HFF-Myc (cell line): ENCODE results near the gene LY86.

Experiments
- DNase-seq: peaks from one replicate; pipeline ENCODE4 v3.0.0-alpha.2; 2011; ENCODE audit warnings: low read depth; ENCODE audit errors: extremely low read depth
- H3K4me3 ChIP-seq: replicated peaks from 2 replicates; pipeline ENCODE4 v1.5.1; 2011; ENCODE audit warnings: low read depth, mild to moderate bottlenecking, control low read depth, low read length
- TF ChIP-seq, protein P1 (sequence below): IDR thresholded peaks from 2 replicates; pipeline ENCODE4 v1.5.1; 2012; ENCODE audit warnings: mild to moderate bottlenecking, low read depth, low read length, control low read depth; ENCODE audit errors: missing control alignments

LY86 gene

DNA sequence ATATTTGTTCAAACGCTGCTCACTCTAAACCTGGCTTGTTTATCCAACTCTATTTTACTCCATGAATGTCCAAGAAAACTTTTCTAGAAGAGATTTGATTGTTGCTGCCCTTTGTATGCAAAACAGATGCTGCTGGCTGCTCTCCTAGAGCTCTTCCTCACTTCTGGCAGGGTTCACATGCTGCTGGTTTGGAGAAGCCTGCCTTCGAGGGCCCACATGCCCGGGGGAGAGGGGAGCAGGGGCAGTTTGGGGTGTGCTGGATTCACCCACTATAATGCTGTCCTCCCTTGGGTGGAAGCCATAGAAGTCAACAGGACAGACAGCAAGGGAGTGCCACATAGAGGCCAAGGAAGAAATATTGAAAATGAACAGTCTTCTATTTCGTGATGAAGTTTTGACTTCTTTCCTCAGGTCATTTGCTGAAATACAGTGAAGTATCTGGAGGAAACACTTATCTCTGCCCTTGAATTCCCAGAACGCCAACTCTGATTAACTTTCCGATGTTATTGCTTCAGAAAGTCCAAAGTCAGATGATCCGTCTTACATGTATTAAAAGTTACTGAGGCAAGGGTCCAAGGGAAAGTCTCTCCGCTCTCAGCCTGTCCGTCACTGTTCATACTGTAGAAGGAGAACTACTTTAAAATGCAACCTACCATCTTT is 32.4 kb downstream of the LY86 start:
- no peak overlapping the region for H3K4me3 ChIP-seq
- no peak for DNase-seq
- TF ChIP-seq, protein P1, sequence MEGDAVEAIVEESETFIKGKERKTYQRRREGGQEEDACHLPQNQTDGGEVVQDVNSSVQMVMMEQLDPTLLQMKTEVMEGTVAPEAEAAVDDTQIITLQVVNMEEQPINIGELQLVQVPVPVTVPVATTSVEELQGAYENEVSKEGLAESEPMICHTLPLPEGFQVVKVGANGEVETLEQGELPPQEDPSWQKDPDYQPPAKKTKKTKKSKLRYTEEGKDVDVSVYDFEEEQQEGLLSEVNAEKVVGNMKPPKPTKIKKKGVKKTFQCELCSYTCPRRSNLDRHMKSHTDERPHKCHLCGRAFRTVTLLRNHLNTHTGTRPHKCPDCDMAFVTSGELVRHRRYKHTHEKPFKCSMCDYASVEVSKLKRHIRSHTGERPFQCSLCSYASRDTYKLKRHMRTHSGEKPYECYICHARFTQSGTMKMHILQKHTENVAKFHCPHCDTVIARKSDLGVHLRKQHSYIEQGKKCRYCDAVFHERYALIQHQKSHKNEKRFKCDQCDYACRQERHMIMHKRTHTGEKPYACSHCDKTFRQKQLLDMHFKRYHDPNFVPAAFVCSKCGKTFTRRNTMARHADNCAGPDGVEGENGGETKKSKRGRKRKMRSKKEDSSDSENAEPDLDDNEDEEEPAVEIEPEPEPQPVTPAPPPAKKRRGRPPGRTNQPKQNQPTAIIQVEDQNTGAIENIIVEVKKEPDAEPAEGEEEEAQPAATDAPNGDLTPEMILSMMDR = no peak

DNA sequence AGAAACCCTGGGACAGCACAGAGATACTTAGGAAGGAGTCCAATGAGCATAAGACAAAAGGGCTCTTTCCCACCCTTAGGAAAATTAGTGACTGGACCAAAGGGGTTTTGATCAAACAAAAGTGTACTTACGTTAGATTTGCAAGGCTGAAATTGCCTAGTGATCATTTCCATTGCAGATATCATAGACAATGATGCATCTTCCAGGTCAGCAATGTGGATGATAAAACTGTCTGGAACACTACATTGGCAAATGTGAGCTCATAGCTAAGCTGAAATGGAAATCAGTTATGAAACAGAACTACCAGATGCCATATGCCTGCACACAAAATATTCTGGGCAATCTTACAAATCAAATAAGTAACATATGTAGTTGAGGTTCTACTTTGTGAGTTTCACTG is 34.0 kb downstream of the LY86 start:
- DNase-seq = no peak
- no peak overlapping the region for H3K4me3 ChIP-seq
- TF ChIP-seq, protein P1 = no peak

DNA sequence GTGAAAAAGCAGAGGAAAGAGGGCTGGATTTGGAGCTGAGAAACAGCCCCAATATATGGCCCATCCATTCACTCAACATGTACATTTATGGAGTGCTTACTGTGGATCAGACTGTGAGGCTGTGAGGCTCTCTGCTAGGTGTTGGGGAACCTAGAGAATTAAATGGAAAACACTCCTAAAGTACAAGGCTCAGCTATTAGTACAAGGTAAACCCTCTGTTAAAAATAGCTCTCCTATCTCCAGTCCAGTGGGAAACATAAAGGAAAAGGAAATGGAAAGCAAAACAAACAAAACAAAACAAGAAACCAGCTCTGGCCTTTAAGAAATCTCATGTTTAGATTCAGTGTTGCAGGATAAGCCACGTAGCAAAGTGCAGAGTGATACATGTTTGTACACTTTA is 35.0 kb downstream of the LY86 start:
- H3K4me3 ChIP-seq = no peak overlapping the region
- DNase-seq = no peak
- TF ChIP-seq, protein P1 = no peak

DNA sequence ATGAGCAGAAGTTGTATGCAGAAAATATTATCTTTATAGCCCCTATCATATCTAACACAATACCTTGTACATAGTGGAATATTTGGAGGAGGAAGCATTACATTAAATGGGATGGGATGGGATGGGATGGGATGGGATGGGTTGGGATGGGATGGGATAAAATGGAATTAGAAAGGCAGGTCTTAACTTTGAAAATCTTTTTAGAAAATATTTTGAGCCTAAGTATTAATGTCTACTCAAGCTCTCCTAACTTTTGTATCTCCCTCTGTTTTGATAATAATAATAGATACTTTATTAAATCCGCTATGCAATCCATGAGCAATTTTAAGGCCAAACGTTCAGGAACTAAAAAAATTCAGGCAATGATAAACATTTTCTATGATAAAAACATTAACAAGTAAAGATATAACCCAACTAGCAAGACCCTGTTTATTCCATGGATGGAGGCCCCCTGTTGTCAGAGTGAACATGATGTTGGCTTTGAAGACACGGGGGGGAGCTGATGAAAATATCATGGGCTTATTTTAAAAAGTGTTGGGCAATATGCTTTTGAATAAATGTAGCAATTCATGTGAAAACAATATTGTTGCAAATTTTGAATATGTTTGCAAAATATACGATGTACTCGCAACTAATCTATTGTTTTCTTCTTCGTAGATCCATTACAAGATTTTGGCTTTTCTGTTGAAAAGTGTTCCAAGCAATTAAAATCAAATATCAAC is 35.9 kb downstream of the LY86 start:
- no peak for DNase-seq
- TF ChIP-seq, protein P1 = no peak

DNA sequence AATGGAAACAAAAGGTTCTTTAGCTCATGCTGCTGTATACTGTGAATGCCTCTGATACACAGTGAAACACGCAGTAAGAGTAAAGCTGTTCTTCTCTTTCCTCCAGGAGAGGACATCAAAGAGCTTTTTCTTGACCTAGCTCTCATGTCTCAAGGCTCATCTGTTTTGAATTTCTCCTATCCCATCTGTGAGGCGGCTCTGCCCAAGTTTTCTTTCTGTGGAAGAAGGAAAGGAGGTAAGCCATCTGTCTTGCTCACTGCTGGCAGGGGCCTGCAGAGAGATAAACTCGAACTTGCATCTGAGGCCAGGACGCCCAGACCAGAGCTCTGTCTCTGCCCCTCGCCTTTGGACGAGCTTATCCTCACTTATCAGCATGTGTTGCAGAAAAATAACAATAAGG is 37.7 kb downstream of the LY86 start:
- TF ChIP-seq, protein P1 = no peak
- H3K4me3 ChIP-seq = no peak overlapping the region
- no peak for DNase-seq

More for the DNA sequence above, 35.9 kb downstream of the LY86 start:
- H3K4me3 ChIP-seq = no peak overlapping the region

DNA sequence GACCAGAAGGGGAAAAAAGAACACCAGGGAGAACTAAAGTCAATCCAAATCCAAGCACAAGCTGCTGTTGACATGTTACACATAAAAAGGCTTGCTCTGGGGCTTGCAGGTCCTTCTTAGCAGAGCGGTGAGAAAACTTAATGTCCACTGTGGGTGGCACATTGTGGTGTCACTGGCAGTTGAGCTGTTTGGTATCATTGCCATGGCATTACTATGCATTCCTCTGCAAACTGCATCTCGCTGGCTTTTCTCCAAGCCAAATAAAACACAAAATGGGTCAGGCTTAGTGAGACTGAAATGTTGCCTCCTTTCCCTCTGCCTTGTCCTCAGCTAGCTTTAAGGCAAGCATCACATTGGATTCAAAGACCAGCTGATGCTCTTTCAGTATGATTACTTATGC is 40.9 kb downstream of the LY86 start:
- DNase-seq = no peak
- TF ChIP-seq, protein P1 = no peak
- no peak overlapping the region for H3K4me3 ChIP-seq
